HepG2 (cell line): Measurements from ENCODE around the gene KCNQ5. TPM values are rescaled to one million over a fixed set of nuclear protein-coding genes. Genes with fewer than 3 reads are reported as not detected.

Source experiments
- ATAC-seq: fragments of 200-7000 bp; cut with Tn5 transposase; 3 replicates; pipeline ENCODE4 v1.9.1; 2020; ENCODE audit warnings: mild to moderate bottlenecking, moderate library complexity
- BruUV-seq: library from RNA; stranded (reverse); fragments of 400-500 nt; replicated peaks from 2 replicates; lab custom pipeline; 2021; lab: Mats Ljungman, UMichigan
- CTCF ChIA-PET: fragments of 300-600 bp; formaldehyde crosslinking; extraction: SDS; loops from one replicate; lab custom pipeline; 2021; ENCODE audit warnings: low total read pairs, inconsistent platforms, low intra/inter-chr PET ratio; lab: Yijun Ruan, JAX
- POLR2A ChIA-PET: fragments of 350-600 bp; sonication (Branson Sonifier 250); formaldehyde crosslinking; loops from one replicate; lab custom pipeline; 2020; ENCODE audit warnings: antibody characterized with exemption, inconsistent platforms; lab: Yijun Ruan, JAX
- DNase-seq: peaks from one replicate; pipeline ENCODE4 v3.0.0-alpha.2; 2015; ENCODE audit warnings: low spot score
- FAIRE-seq: peaks from 3 replicates; lab custom pipeline; 2011; peaks lifted over from hg19 to GRCh38; lab: Jason Lieb, UNC
- H2AFZ ChIP-seq: one replicate; pipeline ENCODE4 v1.6.1; 2011; ENCODE audit warnings: low read length, inconsistent platforms
- H3K27ac ChIP-seq: fragments of 300-600 bp; 3 replicates; pipeline ENCODE4 v1.8.0; 2011; ENCODE audit warnings: mixed run types, mild to moderate bottlenecking, mixed read lengths, low read length, inconsistent platforms; ENCODE audit not compliant: insufficient read depth; ENCODE audit errors: extremely low read length
- H3K27me3 ChIP-seq, 2 experiments: fragments of 200-600 bp in 1 of 2; 2 replicates in 1 of 2; 3 replicates in 1 of 2; pipeline versions ENCODE4 v1.6.0 to v1.8.0; 2011; ENCODE audit warnings: low read length in 2 of 2, mild to moderate bottlenecking in 2 of 2, moderate library complexity in 2 of 2, inconsistent platforms in 1 of 2; ENCODE audit not compliant: insufficient read depth in 2 of 2, control insufficient read depth in 1 of 2
- H3K36me3 ChIP-seq, 2 experiments: fragments of 200-600 bp in 1 of 2; replicated peaks in 1 of 2; 2 replicates in 1 of 2; 3 replicates in 1 of 2; pipeline versions ENCODE4 v1.5.1 to v1.8.0; 2011; ENCODE audit warnings: low read length in 2 of 2, inconsistent platforms in 1 of 2; ENCODE audit not compliant: insufficient read depth in 2 of 2, control insufficient read depth in 1 of 2
- H3K4me1 ChIP-seq: 2 replicates; pipeline ENCODE4 v1.5.1; 2012; ENCODE audit warnings: low read length, inconsistent platforms; ENCODE audit not compliant: insufficient read depth
- H3K4me2 ChIP-seq: 2 replicates; pipeline ENCODE4 v1.6.0; 2011; ENCODE audit warnings: low read depth, low read length, inconsistent platforms
- H3K4me3 ChIP-seq, 3 experiments: fragments of 200-600 bp in 1 of 3; sonication (generic), shearing (Covaris generic) in 1 of 3; replicated peaks in 1 of 3; 2 replicates each; pipeline ENCODE4 v1.5.1; 2011 to 2016; ENCODE audit warnings: low read length in 3 of 3, inconsistent platforms in 2 of 3, low read depth in 2 of 3, mild to moderate bottlenecking in 2 of 3, control low read depth in 1 of 3, mixed read lengths in 1 of 3; ENCODE audit not compliant: insufficient read depth in 1 of 3
- H3K79me2 ChIP-seq: one replicate; pipeline ENCODE4 v1.6.1; 2011; ENCODE audit warnings: low read length, inconsistent platforms; ENCODE audit not compliant: insufficient read depth
- H3K9ac ChIP-seq: 2 replicates; pipeline ENCODE4 v1.6.0; 2011; ENCODE audit warnings: mild to moderate bottlenecking, low read depth, low read length, inconsistent platforms; ENCODE audit not compliant: insufficient read depth
- H3K9me3 ChIP-seq: 2 replicates; pipeline ENCODE4 v1.5.1; 2012; ENCODE audit warnings: mild to moderate bottlenecking, low read length
- H4K20me1 ChIP-seq: 2 replicates; pipeline ENCODE4 v1.6.0; 2011; ENCODE audit warnings: inconsistent platforms, mild to moderate bottlenecking, low read length, moderate library complexity; ENCODE audit not compliant: insufficient read depth
- ATF7 ChIP-seq, 2 experiments: fragments of 450-650 bp in 1 of 2; sonication (generic) in 1 of 2; formaldehyde crosslinking in 1 of 2; IDR thresholded peaks; 2 replicates each; pipeline versions ENCODE4 v1.4.0 to v1.6.1; 2016 to 2020; ENCODE audit warnings: antibody characterized with exemption in 1 of 2, mild to moderate bottlenecking in 1 of 2, missing genetic modification reagents in 1 of 2
- CC2D1A ChIP-seq: sonication (generic); formaldehyde crosslinking; IDR thresholded peaks from 2 replicates; pipeline ENCODE4 v1.8.1; 2023; ENCODE audit warnings: mild to moderate bottlenecking, missing genetic modification reagents
- CEBPB ChIP-seq: IDR thresholded peaks from 2 replicates; pipeline ENCODE4 v1.6.1; 2011; ENCODE audit warnings: low read depth, low read length, improper control_type of control experiment, borderline replicate concordance
- GZF1 ChIP-seq: sonication (generic); formaldehyde crosslinking; IDR thresholded peaks from 2 replicates; pipeline ENCODE4 v1.5.1; 2020; ENCODE audit warnings: mild to moderate bottlenecking, missing genetic modification reagents
- LCORL ChIP-seq, 2 experiments: fragments of 450-650 bp in 1 of 2; sonication (generic) in 1 of 2; formaldehyde crosslinking in 1 of 2; IDR thresholded peaks; 2 replicates each; pipeline versions ENCODE4 v1.5.0 to v1.6.1; 2017 to 2020; ENCODE audit warnings: antibody characterized with exemption in 1 of 2, missing genetic modification reagents in 1 of 2
- SRY ChIP-seq: sonication (generic); formaldehyde crosslinking; IDR thresholded peaks from 2 replicates; pipeline ENCODE4 v1.8.0; 2022; ENCODE audit warnings: mild to moderate bottlenecking, missing genetic modification reagents
- ZNF441 ChIP-seq: sonication (generic); formaldehyde crosslinking; IDR thresholded peaks from 2 replicates; pipeline ENCODE4 v1.7.0; 2021; ENCODE audit warnings: missing genetic modification reagents, borderline replicate concordance
- ZNF878 ChIP-seq: sonication (generic); formaldehyde crosslinking; IDR thresholded peaks from 2 replicates; pipeline ENCODE4 v1.8.1; 2023; ENCODE audit warnings: mild to moderate bottlenecking, missing genetic modification reagents, moderate library complexity
- WGBS: methylation state at CpG from one replicate; pipeline ENCODE4 v1.1.6; 2017; ENCODE audit warnings: low lambda C conversion rate; 5-methylcytosine and 5-hydroxymethylcytosine counted together
- in situ Hi-C: cut with HindIII; loops from 2 replicates; pipeline ENCODE4 v1.10.0; 2017; ENCODE audit warnings: low pct_unique_long_range_greater_than_20kb; ENCODE audit not compliant: extremely low pct_ligation_motif_present
- intact Hi-C: fragments of 100-400 bp; cut with micrococcal nuclease; formaldehyde crosslinking; loops from one replicate; pipeline ENCODE4 v1.10.0; 2022; ENCODE audit not compliant: unreplicated experiment
- polyA plus RNA-seq, 8 experiments: library from polyadenylated mRNA; depleted of rRNA in 3 of 8; stranded (reverse) in 7 of 8; unstranded in 1 of 8; fragments of >200 nt; fragmentation: Illumina TruSeq in 4 of 8; extraction: Trizol in 4 of 8; gene quantifications; 2 replicates each; pipeline versions ENCODE4 v1.2.1 to v1.2.3, GENCODE V29; 2011 to 2016; ENCODE audit warnings: low read depth in 4 of 8, missing spikeins in 1 of 8, mixed read lengths in 1 of 8; ENCODE audit not compliant: insufficient read depth in 1 of 8
- total RNA-seq, 5 experiments: library from RNA; depleted of rRNA; stranded (reverse); fragments of >200 nt; fragmentation: Illumina TruSeq; extraction: Trizol; gene quantifications; 2 replicates each; pipeline ENCODE4 v1.2.3, GENCODE V29; 2016; ENCODE audit warnings: low read depth in 1 of 5
- TF ChIP-seq, protein P1 (sequence below): sonication (generic); formaldehyde crosslinking; IDR thresholded peaks from 2 replicates; pipeline ENCODE4 v1.8.1; 2023; ENCODE audit warnings: mild to moderate bottlenecking, missing genetic modification reagents, borderline replicate concordance

Gene KCNQ5
- total and polyA plus RNA-seq, 2 of the 13 experiments (the other 11 are each of a cell fraction or from before 2014, with no cell fraction given): 0.04 TPM; not detected in 1

- TF ChIP-seq SRY (CRISPR knock-in tag): no peak
Observed at GRCh38 chr6:72822023-72822422, 200.2 kb downstream of the KCNQ5 start (continued).

DNA sequence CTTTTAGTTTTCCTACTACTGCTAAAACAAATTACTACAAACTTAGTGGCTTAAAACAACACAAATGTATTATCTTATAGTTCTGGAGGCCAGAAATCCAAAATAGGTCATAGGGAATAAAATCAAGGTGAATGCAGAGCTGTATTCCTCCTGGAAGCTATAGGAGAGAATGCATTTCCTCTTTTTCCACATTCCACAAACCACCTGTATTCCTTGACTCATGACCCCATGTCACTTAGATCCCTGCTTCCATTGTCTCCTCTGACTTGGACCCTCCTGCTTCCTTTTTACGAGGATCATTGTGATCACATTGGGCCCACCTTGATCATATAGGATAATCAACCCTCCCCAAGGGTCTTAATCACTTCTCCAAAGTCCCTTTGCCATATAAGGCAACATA, 200.8 kb downstream of the KCNQ5 start:
- in situ Hi-C loops: no loop called here
- FAIRE-seq (no peak), ATAC-seq (no peak), DNase-seq (no peak)
- WGBS: 0% methylated on average over 1 of the region's 1 CpG
- Histone ChIP-seq H3K27ac (no peak overlapping the region), H3K27me3 (no peaks in the 10 kb centered on the region), H2AFZ (no peak overlapping the region), H3K4me3 (no peak overlapping the region), H3K9me3 (no peaks in the 10 kb centered on the region), H3K4me2 (no peak overlapping the region), H3K36me3 (no peaks in the 10 kb centered on the region), H4K20me1 (no peaks in the 10 kb centered on the region), H3K79me2 (no peaks in the 10 kb centered on the region), H3K9ac (no peak overlapping the region), H3K4me1 (no peaks in the 10 kb centered on the region)
- BruUV-seq: no TSS peak
- TF ChIP-seq, protein P1, sequence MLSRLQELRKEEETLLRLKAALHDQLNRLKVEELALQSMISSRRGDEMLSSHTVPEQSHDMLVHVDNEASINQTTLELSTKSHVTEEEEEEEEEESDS (CRISPR knock-in tag): no peak
- TF ChIP-seq CEBPB: no peak
- no peak for TF ChIP-seq GZF1 (CRISPR knock-in tag)
- ChIA-PET CTCF (no interaction called here), POLR2A (no interaction called here)
- intact Hi-C loops: no loop called here

GRCh38 chr6:72824833-72825232, 203.0 kb downstream of the KCNQ5 start:
- no peaks in the 10 kb centered on the region for H3K79me2 ChIP-seq
- intact Hi-C loops (no loop called here), in situ Hi-C loops (no loop called here)
- H3K4me2 ChIP-seq: no peak overlapping the region
- H3K4me3 ChIP-seq: no peak overlapping the region
- H2AFZ ChIP-seq: no peak overlapping the region
- FAIRE-seq (no peak), ATAC-seq (no peak), DNase-seq (no peak)
- H3K36me3 ChIP-seq: no peaks in the 10 kb centered on the region
- H3K9me3 ChIP-seq: no peaks in the 10 kb centered on the region
- H3K9ac ChIP-seq: no peak overlapping the region
- CTCF ChIA-PET: no interaction called here
- BruUV-seq: no TSS peak
- no peaks in the 10 kb centered on the region for H4K20me1 ChIP-seq
- TF ChIP-seq ZNF878: no peak
- no peak for TF ChIP-seq LCORL (IDR thresholded peaks at IDR 0.05)
- no peak for TF ChIP-seq LCORL (CRISPR knock-in tag; IDR thresholded peaks at IDR 0.05)
- no peak for TF ChIP-seq CC2D1A (CRISPR knock-in tag)
- TF ChIP-seq ATF7 (IDR thresholded peaks at IDR 0.05): peak; percentile 66
- TF ChIP-seq ATF7 (CRISPR knock-in tag; IDR thresholded peaks at IDR 0.05): no peak
- no peak for TF ChIP-seq ZNF441 (CRISPR knock-in tag)
- WGBS: 2% methylated on average over 2 of the region's 2 CpGs
- H3K27me3 ChIP-seq: no peaks in the 10 kb centered on the region
- POLR2A ChIA-PET: no interaction called here
- no peak overlapping the region for H3K27ac ChIP-seq
- H3K4me1 ChIP-seq: no peaks in the 10 kb centered on the region
